SK-N-SH (cell line): ENCODE data around the gene PTPRG.
"Not testable (repeated sequence)": the region's sequence is repeated elsewhere in the genome, so short reads cannot be mapped to it uniquely, and the experiment has no call there.

Source experiments
- CHD2 ChIP-seq: fragments of 150-350 bp; IDR thresholded peaks from 2 replicates; pipeline ENCODE4 v1.6.1; 2018; ENCODE audit warnings: low read length; ENCODE audit not compliant: partially characterized antibody
- NRF1 ChIP-seq: IDR thresholded peaks from 2 replicates; pipeline ENCODE4 v1.6.1; 2012; ENCODE audit warnings: low read depth, mild to moderate bottlenecking, low read length
- TF ChIP-seq, protein P1 (sequence below): fragments of 200-600 bp; sonication (generic); IDR thresholded peaks from 2 replicates; pipeline ENCODE4 v1.6.1; 2017; ENCODE audit warnings: antibody characterized with exemption, mild to moderate bottlenecking, moderate library complexity

DNA sequence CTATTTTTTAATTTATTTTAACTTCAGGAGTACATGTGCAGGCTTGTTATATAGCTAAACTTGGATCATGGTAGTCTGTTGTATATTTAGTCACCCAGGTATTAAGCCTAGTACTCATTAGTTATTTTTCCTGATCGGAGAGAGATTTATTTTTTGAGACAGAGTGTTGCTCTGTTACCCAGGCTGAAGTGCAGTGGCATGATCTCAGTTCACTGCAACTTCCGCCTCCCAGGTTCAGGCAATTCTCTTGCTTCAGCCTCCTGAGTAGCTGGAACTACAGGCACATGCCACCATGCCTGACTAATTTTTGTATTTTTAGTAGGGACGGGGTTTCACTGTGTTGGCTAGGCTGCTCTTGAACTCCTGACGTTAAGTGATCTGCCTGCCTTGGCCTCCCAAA, 477.4 kb downstream of the PTPRG start:
- not testable (repeated sequence) for TF ChIP-seq NRF1, CHD2
- TF ChIP-seq, protein P1, sequence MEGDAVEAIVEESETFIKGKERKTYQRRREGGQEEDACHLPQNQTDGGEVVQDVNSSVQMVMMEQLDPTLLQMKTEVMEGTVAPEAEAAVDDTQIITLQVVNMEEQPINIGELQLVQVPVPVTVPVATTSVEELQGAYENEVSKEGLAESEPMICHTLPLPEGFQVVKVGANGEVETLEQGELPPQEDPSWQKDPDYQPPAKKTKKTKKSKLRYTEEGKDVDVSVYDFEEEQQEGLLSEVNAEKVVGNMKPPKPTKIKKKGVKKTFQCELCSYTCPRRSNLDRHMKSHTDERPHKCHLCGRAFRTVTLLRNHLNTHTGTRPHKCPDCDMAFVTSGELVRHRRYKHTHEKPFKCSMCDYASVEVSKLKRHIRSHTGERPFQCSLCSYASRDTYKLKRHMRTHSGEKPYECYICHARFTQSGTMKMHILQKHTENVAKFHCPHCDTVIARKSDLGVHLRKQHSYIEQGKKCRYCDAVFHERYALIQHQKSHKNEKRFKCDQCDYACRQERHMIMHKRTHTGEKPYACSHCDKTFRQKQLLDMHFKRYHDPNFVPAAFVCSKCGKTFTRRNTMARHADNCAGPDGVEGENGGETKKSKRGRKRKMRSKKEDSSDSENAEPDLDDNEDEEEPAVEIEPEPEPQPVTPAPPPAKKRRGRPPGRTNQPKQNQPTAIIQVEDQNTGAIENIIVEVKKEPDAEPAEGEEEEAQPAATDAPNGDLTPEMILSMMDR, result not testable (repeated sequence)
